Natural killer cell (primary cell): ENCODE data around the gene MAP2K7. TPM values are rescaled to one million over a fixed set of nuclear protein-coding genes. Genes with fewer than 3 reads are reported as not detected.

Source experiments
- ATAC-seq, 3 donors: fragments of 150-1000 bp in 2 of 3; fragments of 200-7000 bp in 1 of 3; cut with Tn5 transposase; 1 replicate in 1 of 3; 2 replicates in 2 of 3; pipeline ENCODE4 v1.10.0; 2021; ENCODE audit warnings: mild to moderate bottlenecking in 2 of 3, moderate library complexity in 2 of 3
- DNase-seq, 2 donors: peaks; one replicate each; pipeline versions ENCODE4 v3.0.0 to v3.0.0-alpha.2; 2013 to 2021; ENCODE audit warnings: mixed read lengths in 1 of 2
- H3K27ac ChIP-seq: one replicate; pipeline ENCODE4 v1.5.1; 2013; ENCODE audit warnings: mild to moderate bottlenecking, low read length
- H3K27me3 ChIP-seq: one replicate; pipeline ENCODE4 v1.6.1; 2013; ENCODE audit warnings: low read length; ENCODE audit not compliant: control insufficient read depth, insufficient read depth
- H3K36me3 ChIP-seq: one replicate; pipeline ENCODE4 v1.6.1; 2013; ENCODE audit warnings: low read length; ENCODE audit not compliant: control insufficient read depth, insufficient read depth
- H3K4me1 ChIP-seq: one replicate; pipeline ENCODE4 v1.6.1; 2013; ENCODE audit warnings: low read length; ENCODE audit not compliant: control insufficient read depth, insufficient read depth
- H3K4me3 ChIP-seq: one replicate; pipeline ENCODE4 v1.5.1; 2013; ENCODE audit warnings: low read length
- H3K9me3 ChIP-seq: one replicate; pipeline ENCODE4 v1.6.1; 2013; ENCODE audit warnings: low read length; ENCODE audit not compliant: control insufficient read depth, insufficient read depth
- H3K27ac Mint-ChIP-seq, 2 donors: one replicate each; pipeline ENCODE4 v1.8.0; 2022; ENCODE audit warnings: mild to moderate bottlenecking in 2 of 2, mixed read lengths in 2 of 2, moderate library complexity in 1 of 2
- H3K27me3 Mint-ChIP-seq, 2 donors: one replicate each; pipeline ENCODE4 v1.8.0; 2022; ENCODE audit warnings: low read depth in 2 of 2, mixed read lengths in 2 of 2
- H3K36me3 Mint-ChIP-seq: one replicate; pipeline ENCODE4 v1.8.0; 2022; ENCODE audit warnings: mixed read lengths
- H3K4me1 Mint-ChIP-seq, 2 donors: one replicate each; pipeline ENCODE4 v1.8.0; 2022; ENCODE audit warnings: mixed read lengths in 2 of 2
- H3K4me3 Mint-ChIP-seq: one replicate; pipeline ENCODE4 v1.8.0; 2022; ENCODE audit warnings: mild to moderate bottlenecking, moderate library complexity, mixed read lengths
- H3K9me3 Mint-ChIP-seq, 2 donors: one replicate each; pipeline ENCODE4 v1.8.0; 2022; ENCODE audit warnings: mixed read lengths in 2 of 2
- CTCF ChIP-seq: fragments of 200-600 bp; IDR thresholded peaks from one replicate; pipeline ENCODE4 v1.8.0; 2022; ENCODE audit warnings: antibody characterized with exemption
- WGBS: methylation state at CpG from one replicate; pipeline ENCODE4 v1.1.7; 2013; ENCODE audit warnings: missing lambda C conversion rate; ENCODE audit not compliant: insufficient coverage; 5-methylcytosine and 5-hydroxymethylcytosine counted together
- intact Hi-C: fragments of 100-400 bp; cut with micrococcal nuclease; formaldehyde crosslinking; loops from one replicate; pipeline ENCODE4 v1.14.2; 2022
- total RNA-seq, 4 donors: library from RNA; stranded (reverse); fragments of 120-200 nt in 1 of 4; gene quantifications; one replicate each; pipeline versions ENCODE4 v1.2.3 to v1.2.4, GENCODE V29; 2013 to 2022

MAP2K7 gene
- total RNA-seq, 3 donors from 2014 or later (not counting 1 experiment from before 2014, with no cell fraction given) = 131 to 218 (median 159) TPM

- Mint-ChIP-seq H3K4me1 (peaks cover 11 to 42% of the 10 kb centered on the region in 2 donors), H3K36me3 (no peaks in the 10 kb centered on the region), H3K9me3 (no peaks in the 10 kb centered on the region), H3K27me3 (peaks cover 0 to 3% of the 10 kb centered on the region in 2 donors), H3K27ac (no peak overlapping the region), H3K4me3 (no peak overlapping the region)
- Histone ChIP-seq H3K4me3 (no peak overlapping the region), H3K27me3 (no peaks in the 10 kb centered on the region), H3K4me1 (peaks cover 23% of the 10 kb centered on the region), H3K36me3 (peaks cover 41% of the 10 kb centered on the region), H3K9me3 (no peaks in the 10 kb centered on the region), H3K27ac (no peak overlapping the region)
- intact Hi-C loops = no loop called here
- TF ChIP-seq CTCF = no peak
- ATAC-seq = no peak
- peak in 1 of 2 donors; percentile 5 for DNase-seq
- 90% methylated on average over 19 of the region's 19 CpGs for WGBS
These were observed 5.2 kb downstream of the MAP2K7 start for GRCh38 chr19:7908742-7909461.

DNA sequence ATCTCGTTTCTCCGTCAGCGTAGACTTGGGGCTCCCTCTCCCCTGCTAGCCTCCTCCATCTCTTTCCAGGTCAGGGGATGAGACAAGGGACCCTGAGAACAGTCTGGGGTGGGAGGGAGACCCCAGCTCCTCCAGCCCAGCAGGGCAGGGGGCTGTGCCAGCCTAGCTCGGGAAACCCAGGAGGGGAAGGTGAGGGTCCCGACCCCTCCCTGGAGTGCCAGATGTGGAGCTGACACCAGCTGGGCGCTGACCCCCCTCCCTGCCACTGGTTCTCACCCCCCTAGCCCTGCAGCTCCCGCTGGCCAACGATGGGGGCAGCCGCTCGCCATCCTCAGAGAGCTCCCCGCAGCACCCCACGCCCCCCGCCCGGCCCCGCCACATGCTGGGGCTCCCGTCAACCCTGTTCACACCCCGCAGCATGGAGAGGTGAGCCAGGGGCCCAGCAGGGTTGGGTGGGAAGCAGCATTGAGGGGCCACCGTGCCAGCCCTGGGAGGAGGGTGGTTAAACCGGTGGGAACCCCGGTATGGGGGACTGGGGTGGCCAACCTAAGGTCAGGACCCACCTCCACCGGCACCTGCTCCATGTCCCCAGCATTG lies 5.9 kb downstream of the MAP2K7 start:
- Mint-ChIP-seq H3K27me3 (peaks cover 0 to 3% of the 10 kb centered on the region in 2 donors), H3K27ac (no peak overlapping the region), H3K36me3 (no peaks in the 10 kb centered on the region), H3K9me3 (no peaks in the 10 kb centered on the region), H3K4me3 (no peak overlapping the region), H3K4me1 (peaks cover 8 to 38% of the 10 kb centered on the region in 2 donors)
- ATAC-seq (no peak), DNase-seq (no peak)
- H3K27me3 ChIP-seq = peaks cover under 1% of the 10 kb centered on the region
- peaks cover 41% of the 10 kb centered on the region for H3K36me3 ChIP-seq
- WGBS = 93% methylated on average over 21 of the region's 21 CpGs
- intact Hi-C loops = no loop called here
- no peaks in the 10 kb centered on the region for H3K9me3 ChIP-seq
- H3K4me3 ChIP-seq = no peak overlapping the region
- H3K4me1 ChIP-seq = peaks cover 19% of the 10 kb centered on the region
- H3K27ac ChIP-seq = no peak overlapping the region
- no peak for TF ChIP-seq CTCF

GRCh38 chr19:7910321-7911161 lies 6.9 kb downstream of the MAP2K7 start:
- Mint-ChIP-seq H3K9me3 (no peaks in the 10 kb centered on the region), H3K27ac (no peak overlapping the region), H3K4me3 (peak overlapping the region; percentile 53), H3K36me3 (no peaks in the 10 kb centered on the region), H3K4me1 (peaks cover 0 to 28% of the 10 kb centered on the region in 2 donors), H3K27me3 (peaks cover 0 to 8% of the 10 kb centered on the region in 2 donors)
- TF ChIP-seq CTCF = no peak
- Histone ChIP-seq H3K36me3 (peaks cover 37% of the 10 kb centered on the region), H3K27me3 (peaks cover 7% of the 10 kb centered on the region), H3K4me3 (no peak overlapping the region), H3K27ac (no peak overlapping the region), H3K4me1 (peaks cover 11% of the 10 kb centered on the region), H3K9me3 (no peaks in the 10 kb centered on the region)
- intact Hi-C loops = no loop called here
- DNase-seq (no peak), ATAC-seq (no peak)
- WGBS = 97% methylated on average over 54 of the region's 54 CpGs
